GM23338 (cell line): ENCODE results near the gene OR2F1. TPM values are rescaled to one million over a fixed set of nuclear protein-coding genes. Genes with fewer than 3 reads are reported as not detected.

Source experiments
- ATAC-seq: fragments of 200-7000 bp; cut with Tn5 transposase; 3 replicates; pipeline ENCODE4 v1.9.1; 2020
- DNase-seq: peaks from one replicate; pipeline ENCODE4 v3.0.0-alpha.2; 2015; ENCODE audit warnings: low spot score
- H2AFZ ChIP-seq: fragments of 200-600 bp; sonication (generic); 2 replicates; pipeline ENCODE4 v1.8.0; 2016; ENCODE audit warnings: antibody characterized with exemption, mild to moderate bottlenecking, moderate library complexity
- H3F3A ChIP-seq: fragments of 200-600 bp; sonication (generic); replicated peaks from 2 replicates; pipeline ENCODE4 v1.8.0; 2017; ENCODE audit warnings: antibody characterized with exemption, mixed run types, low read depth
- H3K27ac ChIP-seq: fragments of 200-600 bp; sonication (generic); 2 replicates; pipeline ENCODE4 v1.6.1; 2016; ENCODE audit warnings: low read depth
- H3K27me3 ChIP-seq: fragments of 200-600 bp; sonication (generic); 2 replicates; pipeline ENCODE4 v1.8.0; 2016; ENCODE audit warnings: mild to moderate bottlenecking, mixed run types, moderate library complexity; ENCODE audit not compliant: insufficient read depth
- H3K36me3 ChIP-seq: fragments of 200-600 bp; sonication (generic); 2 replicates; pipeline ENCODE4 v1.8.0; 2016; ENCODE audit warnings: mild to moderate bottlenecking; ENCODE audit not compliant: insufficient read depth
- H3K4me1 ChIP-seq: fragments of 200-600 bp; sonication (generic); 2 replicates; pipeline ENCODE4 v1.8.0; 2016; ENCODE audit warnings: mild to moderate bottlenecking, moderate library complexity; ENCODE audit not compliant: insufficient read depth
- H3K4me2 ChIP-seq: fragments of 200-600 bp; sonication (generic); 2 replicates; pipeline ENCODE4 v1.7.1; 2017; ENCODE audit warnings: mixed run types
- H3K4me3 ChIP-seq: fragments of 200-600 bp; sonication (generic); 2 replicates; pipeline ENCODE4 v1.6.1; 2016; ENCODE audit warnings: mixed run types
- H3K79me2 ChIP-seq: fragments of 200-600 bp; sonication (generic); replicated peaks from 2 replicates; pipeline ENCODE4 v1.8.0; 2017; ENCODE audit warnings: mild to moderate bottlenecking; ENCODE audit not compliant: insufficient read depth
- H3K9me2 ChIP-seq: fragments of 200-600 bp; sonication (generic); 2 replicates; pipeline ENCODE4 v1.8.0; 2017; ENCODE audit not compliant: insufficient read depth
- H4K20me1 ChIP-seq: fragments of 200-600 bp; sonication (generic); replicated peaks from 2 replicates; pipeline ENCODE4 v1.8.0; 2017; ENCODE audit warnings: mild to moderate bottlenecking; ENCODE audit not compliant: insufficient read depth
- H3K27ac Mint-ChIP-seq: 2 replicates; pipeline ENCODE4 v1.8.0; 2020; ENCODE audit warnings: inconsistent platforms, mild to moderate bottlenecking, moderate library complexity, mixed read lengths
- H3K27me3 Mint-ChIP-seq: 3 replicates; pipeline ENCODE4 v1.8.0; 2022; ENCODE audit warnings: low read depth, mild to moderate bottlenecking, moderate library complexity, mixed read lengths, inconsistent platforms; ENCODE audit not compliant: insufficient read depth, poor library complexity
- H3K36me3 Mint-ChIP-seq: 3 replicates; pipeline ENCODE4 v1.8.0; 2021; ENCODE audit warnings: low read depth, mild to moderate bottlenecking, inconsistent platforms, moderate library complexity, mixed read lengths
- H3K4me1 Mint-ChIP-seq: 3 replicates; pipeline ENCODE4 v1.8.0; 2020; ENCODE audit warnings: mild to moderate bottlenecking, inconsistent platforms, mixed read lengths
- H3K4me3 Mint-ChIP-seq: 3 replicates; pipeline ENCODE4 v1.8.0; 2021; ENCODE audit warnings: moderate library complexity, mild to moderate bottlenecking, inconsistent platforms, mixed read lengths
- H3K9me3 Mint-ChIP-seq: 3 replicates; pipeline ENCODE4 v1.8.0; 2020; ENCODE audit warnings: moderate library complexity, mild to moderate bottlenecking, inconsistent platforms, mixed read lengths
- CREB1 ChIP-seq: fragments of 250-450 bp; sonication (Bioruptor Pico); IDR thresholded peaks from 2 replicates; pipeline ENCODE4 v1.5.0; 2020; ENCODE audit warnings: low read depth, mild to moderate bottlenecking, moderate library complexity
- EZH2 ChIP-seq: fragments of 200-600 bp; sonication (generic); IDR thresholded peaks from one replicate; pipeline ENCODE4 v1.8.0; 2017; ENCODE audit warnings: antibody characterized with exemption, mild to moderate bottlenecking, low read depth; ENCODE audit not compliant: unreplicated experiment
- EZH2phosphoT487 ChIP-seq: fragments of 200-600 bp; sonication (generic); IDR thresholded peaks from one replicate; pipeline ENCODE4 v1.8.1; 2018; ENCODE audit warnings: antibody characterized with exemption; ENCODE audit not compliant: unreplicated experiment
- JUNB ChIP-seq: IDR thresholded peaks from one replicate; pipeline ENCODE4 v1.6.1; 2016; ENCODE audit warnings: antibody characterized with exemption; ENCODE audit not compliant: unreplicated experiment
- NANOG ChIP-seq: IDR thresholded peaks from 2 replicates; pipeline ENCODE4 v1.6.1; 2016; ENCODE audit warnings: antibody characterized with exemption, borderline replicate concordance
- POLR2AphosphoS5 ChIP-seq: IDR thresholded peaks from 2 replicates; pipeline ENCODE4 v1.6.1; 2016; ENCODE audit warnings: antibody characterized with exemption, low read depth
- STAT1 ChIP-seq: IDR thresholded peaks from one replicate; pipeline ENCODE4 v1.6.1; 2016; ENCODE audit warnings: antibody characterized with exemption; ENCODE audit not compliant: unreplicated experiment
- ZNF114 ChIP-seq: fragments of 250-450 bp; sonication (Bioruptor Pico); IDR thresholded peaks from 2 replicates; pipeline ENCODE4 v1.5.0; 2020; ENCODE audit warnings: mild to moderate bottlenecking, moderate library complexity
- ZNF331 ChIP-seq: fragments of 250-450 bp; sonication (Bioruptor Pico); IDR thresholded peaks from 2 replicates; pipeline ENCODE4 v1.5.0; 2020; ENCODE audit warnings: low read depth, mild to moderate bottlenecking, moderate library complexity
- polyA plus RNA-seq: library from polyadenylated mRNA; unstranded; fragments of >200 nt; fragmentation: Nextera tagmentation; extraction: Ambion mirVana; gene quantifications from 2 replicates; pipeline ENCODE4 v1.2.1, GENCODE V29; 2016
- total RNA-seq: library from RNA; depleted of rRNA; stranded (reverse); fragments of >200 nt; shearing (Covaris generic); gene quantifications from 2 replicates; pipeline ENCODE4 v1.2.3, GENCODE V29; 2014
- TF ChIP-seq, protein P1 (sequence below): IDR thresholded peaks from 2 replicates; pipeline ENCODE4 v1.6.1; 2016; ENCODE audit warnings: antibody characterized with exemption
- TF ChIP-seq, protein P2 (sequence below), 2 experiments: fragments of 200-600 bp in 1 of 2; sonication (generic) in 1 of 2; conservative IDR thresholded peaks; 2 replicates each; pipeline versions ENCODE4 v1.5.1 to v1.6.1; 2016 to 2017; ENCODE audit warnings: antibody characterized with exemption in 2 of 2, low read depth in 2 of 2, mild to moderate bottlenecking in 2 of 2, moderate library complexity in 1 of 2
- TF ChIP-seq, protein P3 (sequence below): fragments of 250-450 bp; sonication (Bioruptor Pico); IDR thresholded peaks from 2 replicates; pipeline ENCODE4 v1.5.0; 2020; ENCODE audit warnings: mild to moderate bottlenecking, moderate library complexity
- TF ChIP-seq, protein P4 (sequence below): IDR thresholded peaks from one replicate; pipeline ENCODE4 v1.6.1; 2018; ENCODE audit warnings: antibody characterized with exemption; ENCODE audit not compliant: unreplicated experiment

The OR2F1 gene
- total and polyA plus RNA-seq, 2 experiments from 2014 or later = not detected

DNA sequence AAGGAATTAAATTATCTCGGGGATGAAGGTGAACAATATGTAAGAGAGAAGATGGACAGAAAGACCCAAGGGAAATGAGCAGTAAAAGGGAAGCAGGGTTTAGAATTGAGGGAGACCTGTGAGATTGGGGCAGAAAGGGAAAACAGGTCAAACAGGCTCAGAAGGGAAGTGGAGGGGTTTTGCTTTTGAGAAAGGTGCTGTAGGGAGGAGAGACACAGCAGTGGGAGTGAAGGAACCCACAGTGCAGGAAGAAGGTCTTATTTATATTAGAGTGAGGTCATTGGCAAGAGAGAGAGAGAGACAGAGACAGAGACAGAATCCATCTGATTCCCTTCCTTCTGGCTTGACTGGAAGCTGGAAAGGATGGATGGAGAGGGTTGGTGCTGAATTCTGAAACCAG lies 49.1 kb upstream of the OR2F1 start:
- Mint-ChIP-seq H3K27ac (no peak overlapping the region), H3K27me3 (peaks cover 6% of the 10 kb centered on the region), H3K9me3 (0 out of 3 replicates have a peak, but pooled peaks cover 2% of the 10 kb centered on the region), H3K36me3 (peaks cover 2% of the 10 kb centered on the region; the same call in 2 of the 3 replicates), H3K4me1 (peaks cover 48% of the 10 kb centered on the region), H3K4me3 (no peak overlapping the region; the same call in 2 of the 3 replicates)
- no peak overlapping the region for H3K4me3 ChIP-seq
- H3K4me1 ChIP-seq = peaks cover 40% of the 10 kb centered on the region
- H4K20me1 ChIP-seq = peaks cover 6% of the 10 kb centered on the region
- ATAC-seq = no peak
- H3K36me3 ChIP-seq = no peaks in the 10 kb centered on the region
- peak overlapping the region; percentile 39; the same call in 1 of the 2 replicates for H3K4me2 ChIP-seq
- no peaks in the 10 kb centered on the region for H3F3A ChIP-seq
- peak overlapping the region; percentile 49; the same call in 1 of the 2 replicates for H2AFZ ChIP-seq
- no peak overlapping the region for H3K27ac ChIP-seq
- DNase-seq = no peak
- H3K27me3 ChIP-seq = no peaks in the 10 kb centered on the region
- H3K79me2 ChIP-seq = peaks cover 11% of the 10 kb centered on the region
- TF ChIP-seq CREB1 (CRISPR knock-in tag) = no peak
- TF ChIP-seq POLR2AphosphoS5 = no peak
- no peak for TF ChIP-seq EZH2
- no peak for TF ChIP-seq STAT1
- TF ChIP-seq, protein P1, sequence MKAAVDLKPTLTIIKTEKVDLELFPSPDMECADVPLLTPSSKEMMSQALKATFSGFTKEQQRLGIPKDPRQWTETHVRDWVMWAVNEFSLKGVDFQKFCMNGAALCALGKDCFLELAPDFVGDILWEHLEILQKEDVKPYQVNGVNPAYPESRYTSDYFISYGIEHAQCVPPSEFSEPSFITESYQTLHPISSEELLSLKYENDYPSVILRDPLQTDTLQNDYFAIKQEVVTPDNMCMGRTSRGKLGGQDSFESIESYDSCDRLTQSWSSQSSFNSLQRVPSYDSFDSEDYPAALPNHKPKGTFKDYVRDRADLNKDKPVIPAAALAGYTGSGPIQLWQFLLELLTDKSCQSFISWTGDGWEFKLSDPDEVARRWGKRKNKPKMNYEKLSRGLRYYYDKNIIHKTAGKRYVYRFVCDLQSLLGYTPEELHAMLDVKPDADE = no peak
- no peak for TF ChIP-seq NANOG
- TF ChIP-seq EZH2phosphoT487 = no peak
- TF ChIP-seq, protein P2, sequence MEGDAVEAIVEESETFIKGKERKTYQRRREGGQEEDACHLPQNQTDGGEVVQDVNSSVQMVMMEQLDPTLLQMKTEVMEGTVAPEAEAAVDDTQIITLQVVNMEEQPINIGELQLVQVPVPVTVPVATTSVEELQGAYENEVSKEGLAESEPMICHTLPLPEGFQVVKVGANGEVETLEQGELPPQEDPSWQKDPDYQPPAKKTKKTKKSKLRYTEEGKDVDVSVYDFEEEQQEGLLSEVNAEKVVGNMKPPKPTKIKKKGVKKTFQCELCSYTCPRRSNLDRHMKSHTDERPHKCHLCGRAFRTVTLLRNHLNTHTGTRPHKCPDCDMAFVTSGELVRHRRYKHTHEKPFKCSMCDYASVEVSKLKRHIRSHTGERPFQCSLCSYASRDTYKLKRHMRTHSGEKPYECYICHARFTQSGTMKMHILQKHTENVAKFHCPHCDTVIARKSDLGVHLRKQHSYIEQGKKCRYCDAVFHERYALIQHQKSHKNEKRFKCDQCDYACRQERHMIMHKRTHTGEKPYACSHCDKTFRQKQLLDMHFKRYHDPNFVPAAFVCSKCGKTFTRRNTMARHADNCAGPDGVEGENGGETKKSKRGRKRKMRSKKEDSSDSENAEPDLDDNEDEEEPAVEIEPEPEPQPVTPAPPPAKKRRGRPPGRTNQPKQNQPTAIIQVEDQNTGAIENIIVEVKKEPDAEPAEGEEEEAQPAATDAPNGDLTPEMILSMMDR (conservative IDR thresholded peaks at IDR 0.05; ENCODE audit: low read depth in 2 of 2) = no peak
- TF ChIP-seq, protein P3, sequence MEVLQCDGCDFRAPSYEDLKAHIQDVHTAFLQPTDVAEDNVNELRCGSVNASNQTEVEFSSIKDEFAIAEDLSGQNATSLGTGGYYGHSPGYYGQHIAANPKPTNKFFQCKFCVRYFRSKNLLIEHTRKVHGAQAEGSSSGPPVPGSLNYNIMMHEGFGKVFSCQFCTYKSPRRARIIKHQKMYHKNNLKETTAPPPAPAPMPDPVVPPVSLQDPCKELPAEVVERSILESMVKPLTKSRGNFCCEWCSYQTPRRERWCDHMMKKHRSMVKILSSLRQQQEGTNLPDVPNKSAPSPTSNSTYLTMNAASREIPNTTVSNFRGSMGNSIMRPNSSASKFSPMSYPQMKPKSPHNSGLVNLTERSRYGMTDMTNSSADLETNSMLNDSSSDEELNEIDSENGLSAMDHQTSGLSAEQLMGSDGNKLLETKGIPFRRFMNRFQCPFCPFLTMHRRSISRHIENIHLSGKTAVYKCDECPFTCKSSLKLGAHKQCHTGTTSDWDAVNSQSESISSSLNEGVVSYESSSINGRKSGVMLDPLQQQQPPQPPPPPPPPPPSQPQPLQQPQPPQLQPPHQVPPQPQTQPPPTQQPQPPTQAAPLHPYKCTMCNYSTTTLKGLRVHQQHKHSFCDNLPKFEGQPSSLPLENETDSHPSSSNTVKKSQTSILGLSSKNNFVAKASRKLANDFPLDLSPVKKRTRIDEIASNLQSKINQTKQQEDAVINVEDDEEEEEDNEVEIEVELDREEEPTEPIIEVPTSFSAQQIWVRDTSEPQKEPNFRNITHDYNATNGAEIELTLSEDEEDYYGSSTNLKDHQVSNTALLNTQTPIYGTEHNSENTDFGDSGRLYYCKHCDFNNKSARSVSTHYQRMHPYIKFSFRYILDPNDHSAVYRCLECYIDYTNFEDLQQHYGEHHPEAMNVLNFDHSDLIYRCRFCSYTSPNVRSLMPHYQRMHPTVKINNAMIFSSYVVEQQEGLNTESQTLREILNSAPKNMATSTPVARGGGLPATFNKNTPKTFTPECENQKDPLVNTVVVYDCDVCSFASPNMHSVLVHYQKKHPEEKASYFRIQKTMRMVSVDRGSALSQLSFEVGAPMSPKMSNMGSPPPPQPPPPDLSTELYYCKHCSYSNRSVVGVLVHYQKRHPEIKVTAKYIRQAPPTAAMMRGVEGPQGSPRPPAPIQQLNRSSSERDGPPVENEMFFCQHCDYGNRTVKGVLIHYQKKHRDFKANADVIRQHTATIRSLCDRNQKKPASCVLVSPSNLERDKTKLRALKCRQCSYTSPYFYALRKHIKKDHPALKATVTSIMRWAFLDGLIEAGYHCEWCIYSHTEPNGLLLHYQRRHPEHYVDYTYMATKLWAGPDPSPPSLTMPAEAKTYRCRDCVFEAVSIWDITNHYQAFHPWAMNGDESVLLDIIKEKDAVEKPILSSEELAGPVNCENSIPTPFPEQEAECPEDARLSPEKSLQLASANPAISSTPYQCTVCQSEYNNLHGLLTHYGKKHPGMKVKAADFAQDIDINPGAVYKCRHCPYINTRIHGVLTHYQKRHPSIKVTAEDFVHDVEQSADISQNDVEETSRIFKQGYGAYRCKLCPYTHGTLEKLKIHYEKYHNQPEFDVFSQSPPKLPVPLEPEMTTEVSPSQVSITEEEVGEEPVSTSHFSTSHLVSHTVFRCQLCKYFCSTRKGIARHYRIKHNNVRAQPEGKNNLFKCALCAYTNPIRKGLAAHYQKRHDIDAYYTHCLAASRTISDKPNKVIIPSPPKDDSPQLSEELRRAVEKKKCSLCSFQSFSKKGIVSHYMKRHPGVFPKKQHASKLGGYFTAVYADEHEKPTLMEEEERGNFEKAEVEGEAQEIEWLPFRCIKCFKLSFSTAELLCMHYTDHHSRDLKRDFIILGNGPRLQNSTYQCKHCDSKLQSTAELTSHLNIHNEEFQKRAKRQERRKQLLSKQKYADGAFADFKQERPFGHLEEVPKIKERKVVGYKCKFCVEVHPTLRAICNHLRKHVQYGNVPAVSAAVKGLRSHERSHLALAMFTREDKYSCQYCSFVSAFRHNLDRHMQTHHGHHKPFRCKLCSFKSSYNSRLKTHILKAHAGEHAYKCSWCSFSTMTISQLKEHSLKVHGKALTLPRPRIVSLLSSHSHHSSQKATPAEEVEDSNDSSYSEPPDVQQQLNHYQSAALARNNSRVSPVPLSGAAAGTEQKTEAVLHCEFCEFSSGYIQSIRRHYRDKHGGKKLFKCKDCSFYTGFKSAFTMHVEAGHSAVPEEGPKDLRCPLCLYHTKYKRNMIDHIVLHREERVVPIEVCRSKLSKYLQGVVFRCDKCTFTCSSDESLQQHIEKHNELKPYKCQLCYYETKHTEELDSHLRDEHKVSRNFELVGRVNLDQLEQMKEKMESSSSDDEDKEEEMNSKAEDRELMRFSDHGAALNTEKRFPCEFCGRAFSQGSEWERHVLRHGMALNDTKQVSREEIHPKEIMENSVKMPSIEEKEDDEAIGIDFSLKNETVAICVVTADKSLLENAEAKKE (CRISPR knock-in tag) = no peak
- TF ChIP-seq, protein P4, sequence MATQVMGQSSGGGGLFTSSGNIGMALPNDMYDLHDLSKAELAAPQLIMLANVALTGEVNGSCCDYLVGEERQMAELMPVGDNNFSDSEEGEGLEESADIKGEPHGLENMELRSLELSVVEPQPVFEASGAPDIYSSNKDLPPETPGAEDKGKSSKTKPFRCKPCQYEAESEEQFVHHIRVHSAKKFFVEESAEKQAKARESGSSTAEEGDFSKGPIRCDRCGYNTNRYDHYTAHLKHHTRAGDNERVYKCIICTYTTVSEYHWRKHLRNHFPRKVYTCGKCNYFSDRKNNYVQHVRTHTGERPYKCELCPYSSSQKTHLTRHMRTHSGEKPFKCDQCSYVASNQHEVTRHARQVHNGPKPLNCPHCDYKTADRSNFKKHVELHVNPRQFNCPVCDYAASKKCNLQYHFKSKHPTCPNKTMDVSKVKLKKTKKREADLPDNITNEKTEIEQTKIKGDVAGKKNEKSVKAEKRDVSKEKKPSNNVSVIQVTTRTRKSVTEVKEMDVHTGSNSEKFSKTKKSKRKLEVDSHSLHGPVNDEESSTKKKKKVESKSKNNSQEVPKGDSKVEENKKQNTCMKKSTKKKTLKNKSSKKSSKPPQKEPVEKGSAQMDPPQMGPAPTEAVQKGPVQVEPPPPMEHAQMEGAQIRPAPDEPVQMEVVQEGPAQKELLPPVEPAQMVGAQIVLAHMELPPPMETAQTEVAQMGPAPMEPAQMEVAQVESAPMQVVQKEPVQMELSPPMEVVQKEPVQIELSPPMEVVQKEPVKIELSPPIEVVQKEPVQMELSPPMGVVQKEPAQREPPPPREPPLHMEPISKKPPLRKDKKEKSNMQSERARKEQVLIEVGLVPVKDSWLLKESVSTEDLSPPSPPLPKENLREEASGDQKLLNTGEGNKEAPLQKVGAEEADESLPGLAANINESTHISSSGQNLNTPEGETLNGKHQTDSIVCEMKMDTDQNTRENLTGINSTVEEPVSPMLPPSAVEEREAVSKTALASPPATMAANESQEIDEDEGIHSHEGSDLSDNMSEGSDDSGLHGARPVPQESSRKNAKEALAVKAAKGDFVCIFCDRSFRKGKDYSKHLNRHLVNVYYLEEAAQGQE = no peak
- TF ChIP-seq ZNF331 (CRISPR knock-in tag) = no peak
- no peak for TF ChIP-seq JUNB
- no peak for TF ChIP-seq ZNF114
- no peaks in the 10 kb centered on the region for H3K9me2 ChIP-seq
